B cell (primary cell): ENCODE results near the gene SH3BP2. TPM values are rescaled to one million over a fixed set of nuclear protein-coding genes. Genes with fewer than 3 reads are reported as not detected.

Experiments used
- ATAC-seq: fragments of 200-7000 bp; cut with Tn5 transposase; one replicate; pipeline ENCODE4 v1.10.0; 2021; ENCODE audit warnings: low read depth, mild to moderate bottlenecking, moderate number of reproducible peaks, moderate library complexity
- CTCF ChIA-PET: fragments of 350-600 bp; sonication (Branson Sonifier 250); formaldehyde crosslinking; loops from one replicate; lab custom pipeline; 2021; ENCODE audit warnings: antibody characterized with exemption, inconsistent platforms; lab: Charles Lee
- POLR2A ChIA-PET: fragments of 350-600 bp; sonication (Branson Sonifier 250); formaldehyde crosslinking; loops from one replicate; lab custom pipeline; 2021; ENCODE audit warnings: antibody characterized with exemption; lab: Charles Lee
- DNase-seq: peaks from one replicate; pipeline ENCODE4 v3.0.0; 2013
- H2AFZ ChIP-seq: 2 replicates; pipeline ENCODE4 v1.6.1; 2012; ENCODE audit warnings: mild to moderate bottlenecking, low read depth, low read length; ENCODE audit not compliant: insufficient read depth, poor library complexity, severe bottlenecking
- H3K27ac ChIP-seq, 2 donors: 1 replicate in 1 of 2; 2 replicates in 1 of 2; pipeline ENCODE4 v1.5.1; 2012 to 2013; ENCODE audit warnings: low read length in 2 of 2, mild to moderate bottlenecking in 2 of 2, moderate library complexity in 1 of 2
- H3K27me3 ChIP-seq, 4 experiments: fragments of 200-600 bp in 1 of 4; sonication (generic) in 1 of 4; replicated peaks in 1 of 4; 1 replicate in 2 of 4; 2 replicates in 2 of 4; pipeline versions ENCODE4 v1.6.1 to v1.7.0; 2013 to 2016; ENCODE audit warnings: low read length in 3 of 4, mild to moderate bottlenecking in 2 of 4, mixed read lengths in 1 of 4, moderate library complexity in 1 of 4; ENCODE audit not compliant: insufficient read depth in 4 of 4, control insufficient read depth in 3 of 4; ENCODE audit errors: control extremely low read depth in 1 of 4
- H3K36me3 ChIP-seq, 2 experiments: replicated peaks in 1 of 2; 1 replicate in 1 of 2; 2 replicates in 1 of 2; pipeline versions ENCODE4 v1.6.1 to v1.7.1; 2013; ENCODE audit warnings: low read length in 1 of 2; ENCODE audit not compliant: insufficient read depth in 2 of 2, control insufficient read depth in 1 of 2; ENCODE audit errors: control extremely low read depth in 1 of 2, extremely low read depth in 1 of 2
- H3K4me1 ChIP-seq, 2 donors: fragments of 200-600 bp in 1 of 2; sonication (generic) in 1 of 2; 1 replicate in 1 of 2; 2 replicates in 1 of 2; pipeline versions ENCODE4 v1.5.1 to v1.6.1; 2013 to 2017; ENCODE audit warnings: low read length in 2 of 2; ENCODE audit not compliant: control insufficient read depth in 2 of 2, insufficient read depth in 2 of 2
- H3K4me2 ChIP-seq: replicated peaks from 2 replicates; pipeline ENCODE3; 2012; ENCODE audit warnings: mild to moderate bottlenecking, low read depth, low read length; ENCODE audit not compliant: poor library complexity, severe bottlenecking
- H3K4me3 ChIP-seq, 5 experiments: fragments of 200-600 bp in 1 of 5; sonication (generic) in 1 of 5; 1 replicate in 3 of 5; 2 replicates in 2 of 5; pipeline versions ENCODE4 v1.5.1 to v1.7.0; 2011 to 2016; ENCODE audit warnings: low read length in 4 of 5, mild to moderate bottlenecking in 4 of 5, low read depth in 2 of 5, control low read depth in 1 of 5, moderate library complexity in 1 of 5; ENCODE audit not compliant: insufficient read depth in 1 of 5; ENCODE audit errors: control extremely low read depth in 1 of 5, extremely low read depth in 1 of 5
- H3K79me2 ChIP-seq: fragments of 200-600 bp; sonication (generic); one replicate; pipeline ENCODE4 v1.6.0; 2016; ENCODE audit warnings: low read length; ENCODE audit not compliant: control insufficient read depth, insufficient read depth
- H3K9ac ChIP-seq: fragments of 200-600 bp; sonication (generic); 2 replicates; pipeline ENCODE4 v1.6.1; 2017; ENCODE audit warnings: mild to moderate bottlenecking, low read length, moderate library complexity
- H3K9me3 ChIP-seq, 3 donors: one replicate each; pipeline versions ENCODE4 v1.6.1 to v1.7.1; 2013; ENCODE audit warnings: low read length in 2 of 3; ENCODE audit not compliant: control insufficient read depth in 2 of 3, insufficient read depth in 1 of 3; ENCODE audit errors: control extremely low read depth in 1 of 3
- H4K20me1 ChIP-seq: 2 replicates; pipeline ENCODE4 v1.6.0; 2012; ENCODE audit warnings: mild to moderate bottlenecking, low read length; ENCODE audit not compliant: insufficient read depth, control insufficient read depth, poor library complexity, severe bottlenecking
- H3K27ac Mint-ChIP-seq: one replicate; pipeline ENCODE4 v1.8.0; 2021; ENCODE audit warnings: mixed read lengths
- H3K27me3 Mint-ChIP-seq: one replicate; pipeline ENCODE4 v1.8.0; 2021; ENCODE audit warnings: mixed read lengths
- H3K4me1 Mint-ChIP-seq: one replicate; pipeline ENCODE4 v1.8.0; 2021; ENCODE audit warnings: mixed read lengths
- H3K4me3 Mint-ChIP-seq: one replicate; pipeline ENCODE4 v1.8.0; 2021; ENCODE audit warnings: mixed read lengths
- H3K9me3 Mint-ChIP-seq: one replicate; pipeline ENCODE4 v1.8.0; 2022; ENCODE audit warnings: mixed read lengths; ENCODE audit not compliant: insufficient read depth
- CTCF ChIP-seq: fragments of 200-600 bp; IDR thresholded peaks from one replicate; pipeline ENCODE4 v1.8.0; 2022; ENCODE audit warnings: antibody characterized with exemption, mild to moderate bottlenecking
- EZH2 ChIP-seq: IDR thresholded peaks from 2 replicates; pipeline ENCODE4 v1.6.1; 2012; ENCODE audit warnings: borderline replicate concordance, low read depth, mild to moderate bottlenecking, moderate library complexity, low read length; ENCODE audit not compliant: insufficient read depth, poor library complexity, severe bottlenecking
- WGBS: methylation state at CpG from one replicate; pipeline ENCODE4 v1.1.5; 2013; ENCODE audit warnings: missing lambda C conversion rate; ENCODE audit not compliant: insufficient coverage; 5-methylcytosine and 5-hydroxymethylcytosine counted together
- intact Hi-C: fragments of 100-400 bp; cut with micrococcal nuclease; formaldehyde crosslinking; loops from one replicate; pipeline ENCODE4 v1.10.0; 2022
- polyA plus RNA-seq: library from polyadenylated mRNA; depleted of rRNA; stranded (reverse); fragments of >200 nt; gene quantifications from 2 replicates; pipeline ENCODE4 v1.2.3, GENCODE V29; 2012
- total RNA-seq, 2 donors: library from RNA; stranded (reverse); fragments of 120-200 nt in 1 of 2; gene quantifications; 1 replicate in 1 of 2; 2 replicates in 1 of 2; pipeline versions ENCODE4 v1.2.3 to v1.2.4, GENCODE V29; 2013 to 2022

The SH3BP2 gene
- total and polyA plus RNA-seq, 2 donors (not counting 1 experiment from before 2014, with no cell fraction given), result 30.8 to 219 TPM

GRCh38 chr4:2829321-2829932 lies 36.5 kb downstream of the SH3BP2 start:
- Histone ChIP-seq H3K4me1 (peaks cover 29 to 30% of the 10 kb centered on the region in 2 donors), H3K9me3 (no peaks in the 10 kb centered on the region), H2AFZ (no peak overlapping the region), H3K27ac (no peak overlapping the region), H3K4me3 (no peak overlapping the region), H3K4me2 (no peak overlapping the region), H3K9ac (no peak overlapping the region), H4K20me1 (peaks cover 85% of the 10 kb centered on the region), H3K79me2 (peaks cover 3% of the 10 kb centered on the region), H3K36me3 (peaks cover 5 to 82% of the 10 kb centered on the region in 2 experiments), H3K27me3 (no peaks in the 10 kb centered on the region)
- intact Hi-C loops, result no loop called here
- TF ChIP-seq EZH2, result no peak
- no peak for TF ChIP-seq CTCF
- H3K27me3 Mint-ChIP-seq, result no peaks in the 10 kb centered on the region
- ChIA-PET POLR2A (interaction anchor here (2.4 kb wide), 1 partner anchor 30 kb away, joined by 7 read pairs; no protein-coding TSS in a partner anchor), CTCF (no interaction called here)
- H3K4me3 Mint-ChIP-seq, result no peak overlapping the region
- peaks cover 26% of the 10 kb centered on the region for H3K4me1 Mint-ChIP-seq
- ATAC-seq (no peak), DNase-seq (no peak)
- H3K27ac Mint-ChIP-seq, result no peak overlapping the region
- WGBS, result 96% methylated on average over 14 of the region's 18 CpGs
- H3K9me3 Mint-ChIP-seq, result no peaks in the 10 kb centered on the region

DNA sequence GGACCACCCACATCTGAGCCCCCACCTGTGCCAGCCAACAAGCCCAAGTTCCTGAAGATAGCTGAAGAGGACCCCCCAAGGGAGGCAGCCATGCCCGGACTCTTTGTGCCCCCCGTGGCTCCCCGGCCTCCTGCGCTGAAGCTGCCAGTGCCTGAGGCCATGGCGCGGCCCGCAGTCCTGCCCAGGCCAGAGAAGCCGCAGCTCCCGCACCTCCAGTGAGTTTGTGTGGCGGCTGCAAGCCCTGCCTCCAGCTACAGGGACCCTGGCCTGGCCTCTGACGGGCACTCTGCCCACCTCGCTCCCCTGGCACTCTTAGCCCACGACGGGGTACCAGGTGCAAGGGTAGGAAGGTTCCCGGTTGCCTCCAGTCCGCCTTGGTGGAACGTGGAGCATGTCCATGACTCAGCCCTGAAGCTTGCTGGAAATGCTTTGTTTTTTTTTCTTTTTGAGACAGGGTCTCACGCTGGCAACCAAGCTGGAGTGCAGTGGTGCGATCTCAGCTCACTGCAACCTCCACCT lies 37.1 kb downstream of the SH3BP2 start:
- no peaks in the 10 kb centered on the region for H3K27me3 Mint-ChIP-seq
- Histone ChIP-seq H3K9ac (no peak overlapping the region), H3K4me2 (no peak overlapping the region), H3K4me1 (peaks cover 34 to 35% of the 10 kb centered on the region in 2 donors), H2AFZ (no peak overlapping the region), H3K27me3 (no peaks in the 10 kb centered on the region), H4K20me1 (peaks cover 84% of the 10 kb centered on the region), H3K9me3 (no peaks in the 10 kb centered on the region), H3K79me2 (peaks cover 3% of the 10 kb centered on the region), H3K4me3 (no peak overlapping the region), H3K36me3 (peaks cover 5 to 82% of the 10 kb centered on the region in 2 experiments), H3K27ac (no peak overlapping the region)
- H3K4me3 Mint-ChIP-seq, result no peak overlapping the region
- no peak overlapping the region for H3K27ac Mint-ChIP-seq
- intact Hi-C loops, result no loop called here
- TF ChIP-seq EZH2, result no peak
- no peak for ATAC-seq
- CTCF ChIA-PET, result no interaction called here
- no peak for DNase-seq
- WGBS, result 98% methylated on average over 19 of the region's 19 CpGs
- H3K4me1 Mint-ChIP-seq, result peaks cover 32% of the 10 kb centered on the region
- POLR2A ChIA-PET, result interaction anchor here (0.7 to 2.4 kb wide), 3 partner anchors 15 to 84 kb away, joined by 3 to 7 read pairs (median 6); no protein-coding TSS in a partner anchor
- no peaks in the 10 kb centered on the region for H3K9me3 Mint-ChIP-seq
